ENCODE measurements around the gene EIF6.

The EIF6 gene

GRCh38 chr20:35293303-35294292 is 9.0 kb upstream of the EIF6 start:
- no peak for DNase-seq (ENCODE audit: low spot score)

GRCh38 chr20:35292504-35293285 is 8.1 kb upstream of the EIF6 start:
- no peak for DNase-seq (ENCODE audit: low spot score)

GRCh38 chr20:35291654-35292503 is 7.3 kb upstream of the EIF6 start, which contains the start of gene FAM83C:
Gene FAM83C, minus strand, starts transcription at chr20:35292425. Its CDS starts 121 bp downstream, at chr20:35292304.
- DNase-seq (ENCODE audit: low spot score) = no peak

- DNase-seq (ENCODE audit: low spot score) = no peak
These were observed 6.4 kb upstream of the EIF6 start for GRCh38 chr20:35290887-35291417.

GRCh38 chr20:35290186-35290886 is 5.8 kb upstream of the EIF6 start:
- no peak for DNase-seq (ENCODE audit: low spot score)

- no peak for DNase-seq (ENCODE audit: low spot score)
These were observed 3.9 kb upstream of the EIF6 start for GRCh38 chr20:35288325-35289060.

- no peak for DNase-seq (ENCODE audit: low spot score)
These were observed 3.1 kb upstream of the EIF6 start for GRCh38 chr20:35287509-35288324.

- no peak for DNase-seq (ENCODE audit: low spot score)
These were observed 2.4 kb upstream of the EIF6 start for GRCh38 chr20:35286899-35287508.

GRCh38 chr20:35286077-35286898 is 1.7 kb upstream of the EIF6 start:
- no peak for DNase-seq (ENCODE audit: low spot score)

- DNase-seq (ENCODE audit: low spot score) = peak; percentile 5
These were observed 1.2 kb upstream of the EIF6 start for GRCh38 chr20:35285806-35286076.

- DNase-seq (ENCODE audit: low spot score) = no peak
These were observed 627 bp upstream of the EIF6 start for GRCh38 chr20:35284992-35285805.

- peak; percentile 12 for DNase-seq (ENCODE audit: low spot score)
These were observed 918 bp downstream of the EIF6 start for GRCh38 chr20:35283441-35284266.

- DNase-seq (ENCODE audit: low spot score) = no peak
These were observed 3.0 kb downstream of the EIF6 start for GRCh38 chr20:35281506-35282101.

GRCh38 chr20:35280523-35280922 is 4.0 kb downstream of the EIF6 start:
- DNase-seq (ENCODE audit: low spot score) = no peak

- DNase-seq (ENCODE audit: low spot score) = no peak
These were observed 4.9 kb downstream of the EIF6 start for GRCh38 chr20:35279533-35280174.

GRCh38 chr20:35279040-35279439 is 5.5 kb downstream of the EIF6 start:
- DNase-seq (ENCODE audit: low spot score) = no peak

All from CD4-positive, alpha-beta T cell treated with Interleukin-2 at 100 ng/mL for 4 hours (primary cell).